Right cardiac atrium (tissue), 5 donors: ENCODE data around the gene CD74. TPM values are rescaled to one million over a fixed set of nuclear protein-coding genes. Genes with fewer than 3 reads are reported as not detected.
A peak's percentile ranks its signal among the peaks of the same experiment; 100 is the strongest.

Experiments used
- ATAC-seq, 2 donors: fragments of 200-7000 bp; cut with Tn5 transposase; one replicate each; pipeline versions ENCODE4 v1.8.0 to v1.9.1; 2020; ENCODE audit warnings: moderate library complexity in 2 of 2, mild to moderate bottlenecking in 1 of 2
- DNase-seq, 3 donors: peaks; one replicate each; pipeline ENCODE4 v3.0.0-alpha.2; 2020
- H3K27ac ChIP-seq: one replicate; pipeline ENCODE4 v1.5.1; 2013; ENCODE audit warnings: mild to moderate bottlenecking, low read length, control low read depth, moderate library complexity
- H3K27me3 ChIP-seq: one replicate; pipeline ENCODE4 v1.6.1; 2013; ENCODE audit not compliant: control insufficient read depth, insufficient read depth
- H3K4me1 ChIP-seq: one replicate; pipeline ENCODE4 v1.6.1; 2013; ENCODE audit warnings: low read length; ENCODE audit not compliant: control insufficient read depth, insufficient read depth
- H3K4me3 ChIP-seq: one replicate; pipeline ENCODE4 v1.5.1; 2013; ENCODE audit warnings: low read length, control low read depth
- H3K9me3 ChIP-seq: one replicate; pipeline ENCODE4 v1.6.1; 2013; ENCODE audit warnings: low read length; ENCODE audit not compliant: control insufficient read depth
- WGBS: extraction: QIAGEN DNeasy Blood & Tissue Kit; methylation state at CpG from one replicate; pipeline ENCODE4 v1.1.7; 2013; 5-methylcytosine and 5-hydroxymethylcytosine counted together
- intact Hi-C, 4 donors: fragments of 100-400 bp; cut with DNase I; formaldehyde crosslinking; loops; one replicate each; pipeline versions ENCODE4 v1.11.0 to v1.14.0; 2022 to 2023
- polyA plus RNA-seq: library from polyadenylated mRNA; stranded (reverse); fragments of 200-250 nt; gene quantifications from one replicate; pipeline ENCODE4 v1.2.3, GENCODE V29; 2013
- total RNA-seq, 4 donors: library from RNA; stranded (reverse); fragmentation: NEBNext Ultra II Directional; extraction: Animal tissue kit (Norgen Biotek cat#: 25700); gene quantifications; one replicate each; pipeline ENCODE4 v1.2.1, GENCODE V29; 2021
- donor health status: healthy with polysubstance abuse.
- donor health status: DM: no; HTN: yes; CAD: no.
- donor health status: DM: no; HTN: no; CAD: no.
- donor health status: DM: no; HTN: yes; CAD: no; lungs with severe emphysema.
- donor health status: DM: yes; HTN: yes; CAD: no.

The CD74 gene
- total and polyA plus RNA-seq, 5 donors, result 201 to 331 (median 249) TPM

DNA sequence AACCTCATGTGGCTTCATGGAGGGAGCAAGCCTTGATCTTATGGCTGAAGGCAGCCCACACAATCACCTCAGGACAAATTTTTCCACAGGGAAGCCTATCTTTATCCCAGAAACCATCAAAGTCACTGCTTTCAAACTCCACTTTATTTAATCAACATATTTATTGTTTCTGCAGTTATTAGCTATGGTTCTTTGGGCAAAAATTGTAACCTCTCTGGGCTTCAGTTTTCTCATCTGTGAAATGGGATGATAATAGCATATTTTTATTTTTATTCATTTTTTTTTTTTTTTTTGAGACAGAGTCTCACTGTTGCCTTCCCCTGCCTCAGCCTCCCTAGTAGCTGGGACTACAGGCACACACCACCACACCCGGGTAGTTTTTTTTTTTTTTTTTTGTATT, 38.9 kb upstream of the CD74 start:
- ATAC-seq (no peak), DNase-seq (no peak)
- 100% methylated on average over 1 of the region's 1 CpG for WGBS
- H3K27ac ChIP-seq, result no peak overlapping the region
- H3K4me3 ChIP-seq, result no peak overlapping the region
- H3K27me3 ChIP-seq, result no peaks in the 10 kb centered on the region
- H3K4me1 ChIP-seq, result peaks cover 6% of the 10 kb centered on the region
- intact Hi-C loops, result loop anchor here in 1 of 4 donors (10.0 kb wide), 1 partner anchor 223 kb away; no protein-coding TSS in a partner anchor
- no peaks in the 10 kb centered on the region for H3K9me3 ChIP-seq

DNA sequence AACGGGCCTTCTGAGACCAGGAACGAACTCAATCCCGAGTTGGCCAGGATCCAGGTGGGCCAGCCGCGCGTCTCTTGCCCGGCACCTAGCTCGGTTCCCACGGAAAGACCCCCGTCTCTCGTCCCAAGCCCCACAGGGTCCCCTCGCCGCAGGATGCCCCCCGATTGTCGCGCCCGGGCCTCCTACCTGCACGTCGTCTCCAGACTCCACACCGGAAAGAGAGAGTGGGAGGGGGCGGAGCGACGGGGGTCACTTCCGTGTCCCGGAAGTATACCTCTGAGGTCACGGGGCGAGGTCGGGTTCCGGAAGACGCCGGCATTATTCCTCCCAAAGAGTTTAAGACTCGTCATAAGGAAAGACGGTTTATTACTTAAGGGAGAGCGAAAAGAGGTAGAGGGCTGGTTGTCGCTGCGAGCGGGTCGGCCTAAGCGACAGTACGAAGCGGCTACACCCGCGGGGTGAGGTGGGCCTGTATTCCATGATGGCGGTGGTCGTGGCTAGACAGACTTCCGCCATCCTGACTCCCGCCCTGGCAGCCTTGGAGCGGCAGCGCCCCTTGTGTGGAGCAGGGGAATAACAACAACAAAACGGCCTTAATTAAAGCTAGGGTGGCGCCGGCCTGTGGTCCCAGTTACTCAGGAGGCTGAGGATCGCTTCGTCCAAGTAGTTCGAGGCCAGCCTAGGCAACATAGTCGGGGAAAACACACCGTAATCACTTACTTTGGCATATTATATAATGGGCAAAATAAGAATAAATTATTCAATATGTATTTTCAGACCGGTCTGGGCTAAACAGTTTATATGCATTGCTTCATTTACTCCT, 37.0 kb upstream of the CD74 start, which contains the start of gene RPS14:
Gene RPS14 (minus strand): TSS at position 223 of the 823 bp plus-strand sequence. CDS start 2,006 bp downstream, outside the sequence.
- Histone ChIP-seq H3K9me3 (no peaks in the 10 kb centered on the region), H3K4me3 (peak within 1 kb of the TSS; percentile 74), H3K27ac (peak within 1 kb of the TSS; percentile 98), H3K4me1 (peaks cover 6% of the 10 kb centered on the region), H3K27me3 (no peaks in the 10 kb centered on the region)
- DNase-seq (peak; percentile 96 to 98 (median 97)), ATAC-seq (peak; percentile 97 to 98)
- intact Hi-C loops, result loop anchor here in 2 of 4 donors (10.0 kb wide), 2 partner anchors 95 to 225 kb away; partner anchors contain the start of gene TCOF1 (in 1 of the 2)
- WGBS, result 4% methylated on average over 58 of the region's 58 CpGs

DNA sequence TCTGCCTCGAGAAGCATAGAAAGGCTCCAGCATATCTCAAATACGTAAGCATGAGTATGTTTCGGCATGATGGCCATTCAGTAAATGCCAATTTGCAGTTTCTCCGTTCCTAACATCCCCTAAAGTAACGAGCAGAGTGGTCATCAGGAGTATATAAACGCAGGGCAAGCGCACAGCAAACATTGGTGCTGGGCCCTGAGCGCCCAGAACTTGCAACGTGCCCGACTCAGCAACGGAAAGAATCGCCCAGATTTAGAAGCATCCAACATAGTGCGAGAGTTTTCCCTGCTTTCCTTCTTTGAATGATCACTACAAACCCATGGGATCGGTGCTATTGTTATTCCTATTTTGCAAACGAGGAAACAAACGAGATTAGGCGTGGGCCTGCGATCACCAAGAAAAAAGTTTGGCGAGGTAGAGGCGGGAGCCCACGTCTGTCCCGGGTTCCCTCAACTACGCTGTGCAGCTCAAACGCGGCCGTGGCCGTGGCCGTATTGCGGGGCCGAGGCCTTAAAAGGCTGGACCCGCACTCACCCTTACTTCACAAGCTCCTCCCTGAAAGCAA, 36.3 kb upstream of the CD74 start:
- ATAC-seq (peak; percentile 61 to 71), DNase-seq (no peak)
- Histone ChIP-seq H3K4me1 (peaks cover 6% of the 10 kb centered on the region), H3K4me3 (peak overlapping the region; percentile 74), H3K27ac (peak overlapping the region; percentile 6), H3K9me3 (no peaks in the 10 kb centered on the region), H3K27me3 (no peaks in the 10 kb centered on the region)
- WGBS, result under 1% methylated on average over 31 of the region's 31 CpGs
- intact Hi-C loops, result loop anchor here in 1 of 4 donors (10.0 kb wide), 1 partner anchor 94 kb away; the partner anchor contains the start of gene TCOF1

DNA sequence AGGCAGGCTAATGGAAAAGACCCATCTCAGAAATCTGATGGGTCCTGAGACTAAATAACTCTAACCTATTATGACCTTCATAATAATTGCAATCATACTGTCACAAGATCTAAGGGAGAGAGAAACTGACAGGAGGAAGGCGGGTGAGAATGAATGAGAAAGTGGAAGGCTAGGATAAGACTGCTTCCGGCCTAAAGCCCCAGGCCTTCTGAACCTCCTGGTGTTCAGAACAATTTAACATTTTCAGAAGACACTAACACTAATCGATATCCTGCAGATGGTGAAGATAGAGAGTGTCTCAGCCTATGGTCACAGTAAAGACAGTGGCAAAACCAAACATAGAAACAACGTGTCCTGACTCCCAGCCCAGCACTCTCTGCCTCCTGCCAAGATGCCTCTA, 35.6 kb upstream of the CD74 start:
- Histone ChIP-seq H3K27me3 (no peaks in the 10 kb centered on the region), H3K27ac (no peak overlapping the region), H3K4me1 (peaks cover 6% of the 10 kb centered on the region), H3K4me3 (peak overlapping the region; percentile 74), H3K9me3 (no peaks in the 10 kb centered on the region)
- DNase-seq, result no peak
- ATAC-seq, result no peak
- WGBS, result 22% methylated on average over 4 of the region's 4 CpGs
- intact Hi-C loops, result loop anchor here in 1 of 4 donors (10.0 kb wide), 1 partner anchor 94 kb away; the partner anchor contains the start of gene TCOF1

DNA sequence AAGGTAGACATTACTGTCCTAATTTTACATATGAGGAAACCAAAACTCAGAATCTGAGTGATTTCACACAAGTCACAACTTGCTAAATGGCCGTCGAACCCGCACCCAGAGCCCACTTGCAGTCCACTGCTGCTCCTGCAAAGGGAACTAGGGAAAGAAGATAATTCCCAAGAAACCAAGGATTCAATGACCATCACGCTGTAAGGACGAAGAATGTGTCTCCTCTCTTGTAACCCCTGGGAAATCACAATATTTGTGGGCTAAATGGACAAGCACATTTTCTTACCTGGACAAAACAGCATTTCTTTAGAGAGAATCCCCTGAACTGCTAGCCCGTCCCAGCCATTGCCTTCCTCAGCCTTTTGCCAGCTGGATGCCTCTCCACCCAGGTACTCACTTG, 34.5 kb upstream of the CD74 start:
- Histone ChIP-seq H3K4me3 (no peak overlapping the region), H3K9me3 (no peaks in the 10 kb centered on the region), H3K27me3 (no peaks in the 10 kb centered on the region), H3K4me1 (peaks cover 6% of the 10 kb centered on the region), H3K27ac (no peak overlapping the region)
- DNase-seq (no peak), ATAC-seq (no peak)
- intact Hi-C loops, result loop anchor here in 1 of 4 donors (10.0 kb wide), 1 partner anchor 92 kb away; the partner anchor contains the start of gene TCOF1
- WGBS, result 87% methylated on average over 6 of the region's 6 CpGs

DNA sequence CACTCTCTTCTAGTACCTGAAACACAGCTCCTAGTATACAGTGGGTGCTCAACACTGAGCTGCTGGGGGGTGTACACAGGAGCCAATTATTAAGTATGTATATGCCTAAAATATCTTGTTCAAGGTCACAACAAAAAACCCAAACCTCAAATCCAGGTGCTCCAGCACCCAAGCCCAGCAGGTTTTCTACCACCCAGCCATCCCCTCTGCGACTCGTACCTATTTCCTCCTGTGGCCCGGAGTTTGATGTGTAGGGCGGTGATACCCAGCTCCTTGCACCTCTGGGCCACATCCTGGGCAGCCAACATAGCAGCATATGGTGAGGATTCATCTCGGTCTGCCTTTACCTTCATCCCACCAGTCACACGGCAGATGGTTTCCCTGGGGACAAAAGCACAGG, 33.9 kb upstream of the CD74 start:
- DNase-seq, result no peak
- WGBS, result 91% methylated on average over 6 of the region's 6 CpGs
- H3K27ac ChIP-seq, result no peak overlapping the region
- ATAC-seq, result no peak
- no peaks in the 10 kb centered on the region for H3K27me3 ChIP-seq
- no peaks in the 10 kb centered on the region for H3K9me3 ChIP-seq
- intact Hi-C loops, result loop anchor here in 1 of 4 donors (10.0 kb wide), 1 partner anchor 92 kb away; the partner anchor contains the start of gene TCOF1
- H3K4me3 ChIP-seq, result no peak overlapping the region
- peaks cover 8% of the 10 kb centered on the region for H3K4me1 ChIP-seq

DNA sequence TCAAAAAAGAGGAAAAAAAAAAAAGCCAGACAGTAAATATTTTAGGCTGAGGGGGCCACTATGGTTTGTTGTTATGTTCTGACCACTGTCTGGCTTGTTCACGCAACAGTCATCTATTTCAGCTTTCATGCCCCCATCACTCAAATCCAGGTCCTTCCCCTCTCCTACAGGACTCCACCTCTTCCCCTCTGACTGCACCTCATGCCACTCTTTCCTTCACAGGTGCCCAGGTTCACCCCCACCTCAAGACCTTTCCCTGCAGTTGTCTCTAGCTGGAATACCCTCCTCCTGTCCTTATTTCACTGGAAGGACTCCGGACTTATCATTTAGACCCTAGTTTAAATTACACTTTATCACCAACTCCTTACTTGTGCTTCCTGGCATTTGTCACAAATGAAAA, 33.4 kb upstream of the CD74 start:
- no peak for ATAC-seq
- Histone ChIP-seq H3K4me3 (no peak overlapping the region), H3K27ac (no peak overlapping the region), H3K4me1 (peaks cover 10% of the 10 kb centered on the region), H3K27me3 (no peaks in the 10 kb centered on the region), H3K9me3 (no peaks in the 10 kb centered on the region)
- WGBS, result 85% methylated on average over 2 of the region's 2 CpGs
- intact Hi-C loops, result loop anchor here in 1 of 4 donors (10.0 kb wide), 1 partner anchor 91 kb away; the partner anchor contains the start of gene TCOF1
- DNase-seq, result no peak

DNA sequence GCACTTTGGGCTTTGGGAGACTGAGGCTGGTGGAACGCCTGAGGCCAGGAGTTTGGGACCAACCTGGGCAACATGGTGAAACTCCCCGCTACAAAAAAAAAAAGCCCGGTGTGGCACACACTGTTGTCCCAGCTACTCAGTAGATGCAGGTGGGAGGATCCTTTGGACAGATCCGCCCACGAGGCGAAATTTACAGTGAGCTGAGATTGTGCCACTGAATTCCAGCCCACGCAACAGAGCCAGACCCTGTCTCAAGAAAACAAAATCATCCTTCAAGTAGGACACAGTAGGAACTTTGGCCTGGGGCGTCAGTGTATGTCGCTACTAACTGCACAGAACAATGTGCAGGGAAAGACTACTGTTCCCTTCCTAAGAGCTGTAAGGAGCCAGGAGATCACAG, 32.1 kb upstream of the CD74 start:
- intact Hi-C loops, result loop anchor here in 1 of 4 donors (10.0 kb wide), 1 partner anchor 90 kb away; the partner anchor contains the start of gene TCOF1
- Histone ChIP-seq H3K4me3 (no peak overlapping the region), H3K27ac (no peak overlapping the region), H3K9me3 (no peaks in the 10 kb centered on the region), H3K27me3 (no peaks in the 10 kb centered on the region), H3K4me1 (peaks cover 10% of the 10 kb centered on the region)
- 86% methylated on average over 9 of the region's 9 CpGs for WGBS
- ATAC-seq, result no peak
- no peak for DNase-seq

DNA sequence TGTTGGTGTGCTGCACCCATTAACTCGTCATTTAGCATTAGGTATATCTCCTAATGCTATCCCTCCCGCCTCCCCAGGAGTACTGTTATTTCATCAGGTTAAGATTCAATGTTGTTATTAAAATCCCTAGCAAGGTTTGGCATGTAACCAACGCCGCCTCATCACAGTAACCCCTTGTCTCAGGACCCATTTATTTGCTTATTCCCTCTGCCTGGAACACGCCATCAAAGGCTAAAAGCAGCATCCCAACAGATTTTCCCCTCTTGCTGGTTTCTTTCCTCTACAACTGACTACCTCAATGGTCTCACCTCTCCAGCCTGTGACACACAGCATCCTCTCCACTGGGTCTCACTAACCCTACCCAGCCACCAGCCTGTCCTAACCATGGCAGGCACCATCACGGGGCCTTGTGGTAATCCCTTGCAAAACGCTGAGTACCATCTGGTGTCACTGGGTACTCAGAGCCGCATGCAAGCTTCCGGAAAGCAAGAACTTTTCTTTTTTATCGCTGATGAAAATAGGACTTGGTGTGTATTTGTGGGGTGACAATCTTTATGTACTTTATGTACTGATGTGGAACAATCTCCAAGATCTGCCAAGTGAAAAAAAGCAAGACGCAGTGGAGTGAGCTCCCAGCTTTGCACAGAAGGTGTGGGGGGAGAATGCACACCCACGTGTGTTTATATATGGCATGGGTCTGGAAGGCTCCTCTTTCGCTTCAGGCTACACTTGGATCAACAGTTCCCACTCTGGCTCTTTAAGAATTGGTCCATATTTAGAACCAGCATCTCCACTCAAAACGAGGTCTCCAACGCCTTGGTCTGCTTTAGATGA, 30.7 kb upstream of the CD74 start:
- intact Hi-C loops, result loop anchor here in 1 of 4 donors (10.0 kb wide), 1 partner anchor 89 kb away; the partner anchor contains the start of gene TCOF1
- H3K27me3 ChIP-seq, result no peaks in the 10 kb centered on the region
- H3K27ac ChIP-seq, result no peak overlapping the region
- DNase-seq, result no peak
- 75% methylated on average over 15 of the region's 15 CpGs for WGBS
- no peaks in the 10 kb centered on the region for H3K9me3 ChIP-seq
- no peak for ATAC-seq
- H3K4me3 ChIP-seq, result no peak overlapping the region
- H3K4me1 ChIP-seq, result peaks cover 9% of the 10 kb centered on the region

DNA sequence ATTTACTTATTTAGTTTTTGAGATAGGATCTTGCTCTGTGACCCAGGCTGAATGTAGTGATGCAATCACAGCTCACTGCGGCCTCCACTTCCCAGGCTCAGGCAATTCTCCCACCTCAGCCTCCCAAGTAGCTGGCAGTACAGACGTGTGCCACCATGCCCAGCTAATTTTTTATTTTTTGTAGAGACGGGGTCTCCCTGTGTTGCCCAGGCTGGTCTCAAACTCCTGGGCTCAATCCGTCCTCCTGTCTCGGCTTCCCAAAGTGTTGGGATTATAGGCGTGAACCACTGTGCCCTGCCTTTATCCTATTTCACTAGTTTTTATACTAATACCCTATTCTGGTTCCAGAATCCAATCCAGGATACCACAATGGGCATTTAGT, 30.0 kb upstream of the CD74 start:
- no peaks in the 10 kb centered on the region for H3K27me3 ChIP-seq
- H3K27ac ChIP-seq, result no peak overlapping the region
- H3K4me1 ChIP-seq, result peaks cover 4% of the 10 kb centered on the region
- ATAC-seq, result no peak
- no peaks in the 10 kb centered on the region for H3K9me3 ChIP-seq
- no peak overlapping the region for H3K4me3 ChIP-seq
- DNase-seq, result no peak
- intact Hi-C loops, result loop anchor here in 1 of 4 donors (10.0 kb wide), 1 partner anchor 88 kb away; the partner anchor contains the start of gene TCOF1
- 78% methylated on average over 6 of the region's 6 CpGs for WGBS
